Prostate gland (tissue), 2 donors: ENCODE results near the gene RPLP1.

ENCODE experiments used
- POLR2A ChIP-seq: fragments of 450-650 bp; IDR thresholded peaks from one replicate; pipeline ENCODE4 v1.6.1; 2016; ENCODE audit warnings: antibody characterized with exemption, mild to moderate bottlenecking
- POLR2AphosphoS5 ChIP-seq: sonication (generic); formaldehyde crosslinking; IDR thresholded peaks from one replicate; pipeline ENCODE4 v1.6.1; 2017; ENCODE audit warnings: antibody characterized with exemption
- TF ChIP-seq, protein P1 (sequence below), 4 experiments: fragments of 200-600 bp in 2 of 4; fragments of 450-650 bp in 2 of 4; sonication (generic) in 2 of 4; IDR thresholded peaks; 1 replicate in 3 of 4; 2 replicates in 1 of 4; pipeline ENCODE4 v1.5.1; 2016 to 2019; ENCODE audit warnings: antibody characterized with exemption in 4 of 4, mild to moderate bottlenecking in 2 of 4, moderate library complexity in 2 of 4

DNA sequence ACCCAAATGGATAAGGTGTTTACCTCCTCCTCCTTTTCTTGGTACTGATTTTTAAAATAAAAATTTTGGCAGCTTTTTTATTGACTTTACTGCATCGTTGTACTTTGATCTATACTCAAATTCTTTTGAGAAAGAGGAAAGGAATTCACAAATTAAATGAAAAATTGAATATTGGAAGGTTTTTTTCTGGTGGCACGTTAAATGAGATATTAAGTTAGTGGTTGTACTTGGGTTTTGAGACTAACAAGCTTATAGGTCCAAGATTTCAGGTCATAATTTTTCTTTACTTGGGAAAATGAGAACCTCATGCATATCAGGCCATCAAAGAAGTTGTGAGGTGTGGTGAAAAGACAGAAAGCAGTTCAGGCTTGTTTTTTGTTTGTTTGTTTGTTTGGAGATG is 14.1 kb downstream of the RPLP1 start:
- TF ChIP-seq, protein P1, sequence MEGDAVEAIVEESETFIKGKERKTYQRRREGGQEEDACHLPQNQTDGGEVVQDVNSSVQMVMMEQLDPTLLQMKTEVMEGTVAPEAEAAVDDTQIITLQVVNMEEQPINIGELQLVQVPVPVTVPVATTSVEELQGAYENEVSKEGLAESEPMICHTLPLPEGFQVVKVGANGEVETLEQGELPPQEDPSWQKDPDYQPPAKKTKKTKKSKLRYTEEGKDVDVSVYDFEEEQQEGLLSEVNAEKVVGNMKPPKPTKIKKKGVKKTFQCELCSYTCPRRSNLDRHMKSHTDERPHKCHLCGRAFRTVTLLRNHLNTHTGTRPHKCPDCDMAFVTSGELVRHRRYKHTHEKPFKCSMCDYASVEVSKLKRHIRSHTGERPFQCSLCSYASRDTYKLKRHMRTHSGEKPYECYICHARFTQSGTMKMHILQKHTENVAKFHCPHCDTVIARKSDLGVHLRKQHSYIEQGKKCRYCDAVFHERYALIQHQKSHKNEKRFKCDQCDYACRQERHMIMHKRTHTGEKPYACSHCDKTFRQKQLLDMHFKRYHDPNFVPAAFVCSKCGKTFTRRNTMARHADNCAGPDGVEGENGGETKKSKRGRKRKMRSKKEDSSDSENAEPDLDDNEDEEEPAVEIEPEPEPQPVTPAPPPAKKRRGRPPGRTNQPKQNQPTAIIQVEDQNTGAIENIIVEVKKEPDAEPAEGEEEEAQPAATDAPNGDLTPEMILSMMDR (IDR thresholded peaks at IDR 0.05), result no peak
- TF ChIP-seq POLR2A (no peak), POLR2AphosphoS5 (no peak)
